ENCODE measurements around the gene KLF1.
A peak's percentile ranks its signal among the peaks of the same experiment; 100 is the strongest.

Gene KLF1

DNA sequence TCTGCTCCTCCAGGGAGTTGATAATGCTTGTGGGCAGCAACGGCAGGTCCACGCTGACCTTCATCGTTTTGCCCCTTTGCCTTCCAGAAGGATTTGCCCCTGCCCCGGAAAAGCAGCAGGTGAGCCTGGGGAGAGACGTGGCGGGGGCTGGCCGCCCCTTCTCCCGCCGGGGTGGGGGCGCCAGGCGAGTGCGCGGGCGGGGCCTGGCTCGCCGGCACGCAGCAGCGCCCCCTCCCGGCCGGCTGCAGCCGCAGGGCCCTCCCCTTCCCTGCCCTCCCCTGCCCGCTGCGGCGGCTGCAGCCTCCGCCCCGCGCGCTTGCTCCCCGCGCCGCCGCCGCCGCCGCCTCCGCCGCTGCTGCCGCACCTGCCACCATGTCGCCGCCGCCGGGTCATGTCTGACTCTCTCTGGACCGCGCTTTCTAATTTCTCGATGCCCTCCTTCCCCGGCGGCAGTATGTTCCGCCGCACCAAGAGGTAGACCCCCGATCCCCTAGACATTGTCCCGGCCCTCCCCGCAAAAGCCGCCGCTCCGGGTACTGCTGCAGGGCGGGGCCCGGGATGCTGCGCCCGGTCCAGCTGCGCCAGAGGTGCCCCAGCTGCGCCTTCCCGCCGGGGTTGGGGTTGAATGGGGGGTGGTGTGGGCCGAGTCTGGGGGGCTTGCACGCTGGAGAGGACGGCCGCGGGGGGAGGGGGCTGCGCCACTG is 48.7 kb downstream of the KLF1 start, which contains the start of gene MAST1:
MAST1 (plus strand) TSS at position 334 of the 704 bp plus-strand sequence; CDS start at position 392, 58 bp downstream.
- DNase-seq (ENCODE audit: low read depth in 2 of 2): peak; percentile 55 to 56

- no peak for DNase-seq (ENCODE audit: low read depth in 2 of 2)
These were observed 49.8 kb downstream of the KLF1 start for GRCh38 chr19:12837225-12837624.

- no peak for DNase-seq (ENCODE audit: low read depth in 2 of 2)
These were observed 50.5 kb downstream of the KLF1 start for GRCh38 chr19:12836529-12836863.

- no peak for DNase-seq (ENCODE audit: low read depth in 2 of 2)
These were observed 51.8 kb downstream of the KLF1 start for GRCh38 chr19:12834976-12835757.

GRCh38 chr19:12834566-12834943 is 52.4 kb downstream of the KLF1 start, which contains the start of gene RTBDN:
Gene RTBDN, minus strand, starts transcription at chr19:12834579. Its CDS starts 4,600 bp downstream, at chr19:12829979.
- no peak for DNase-seq (ENCODE audit: low read depth in 2 of 2)

All from stimulated activated CD4-positive, alpha-beta T cell treated with anti-CD3 and anti-CD28 coated beads, Interleukin-4, amount 100 ng/mL, for 48 hours (primary cell).